NAMALWA (cell line): ENCODE measurements around the gene MRPL1.
"Not testable (repeated sequence)": the region's sequence is repeated elsewhere in the genome, so short reads cannot be mapped to it uniquely, and the experiment has no call there.

Source experiments
- DNase-seq: peaks from one replicate; pipeline ENCODE4 v3.0.0-alpha.2; 2015; ENCODE audit warnings: low spot score

MRPL1 gene

DNA sequence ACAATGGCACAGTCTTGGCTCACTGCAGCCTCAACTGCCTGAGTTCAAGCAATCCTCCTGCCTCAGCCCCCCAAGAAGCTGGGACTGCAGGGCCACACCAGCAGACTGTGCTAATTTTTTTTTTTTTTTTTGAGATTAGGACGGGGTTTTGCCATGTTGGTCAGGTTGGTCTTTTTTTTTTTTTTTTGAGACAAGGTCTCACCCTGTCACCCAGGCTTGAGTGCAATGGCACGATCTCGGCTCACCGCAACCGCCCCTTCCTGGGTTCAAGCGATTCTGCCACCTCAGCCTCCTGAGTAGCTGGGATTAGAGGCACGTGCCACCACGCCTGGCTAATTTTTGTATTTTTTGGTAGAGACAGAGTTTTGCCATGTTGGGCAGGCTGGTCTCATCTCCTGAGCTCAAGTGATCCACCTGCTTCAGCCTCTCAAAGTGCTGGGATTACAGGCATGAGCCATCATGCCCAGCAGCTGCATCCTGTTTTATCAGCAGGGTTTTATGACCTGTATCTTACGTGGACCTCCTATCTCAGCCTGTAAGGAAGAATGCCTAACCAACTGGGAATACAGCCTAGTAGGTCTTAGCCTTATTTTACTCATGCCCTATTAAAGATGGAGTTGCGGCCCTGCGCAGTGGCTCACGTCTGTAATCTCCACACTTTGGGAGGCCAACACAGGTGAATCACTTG lies 13.2 kb upstream of the MRPL1 start:
- no peak for DNase-seq

DNA sequence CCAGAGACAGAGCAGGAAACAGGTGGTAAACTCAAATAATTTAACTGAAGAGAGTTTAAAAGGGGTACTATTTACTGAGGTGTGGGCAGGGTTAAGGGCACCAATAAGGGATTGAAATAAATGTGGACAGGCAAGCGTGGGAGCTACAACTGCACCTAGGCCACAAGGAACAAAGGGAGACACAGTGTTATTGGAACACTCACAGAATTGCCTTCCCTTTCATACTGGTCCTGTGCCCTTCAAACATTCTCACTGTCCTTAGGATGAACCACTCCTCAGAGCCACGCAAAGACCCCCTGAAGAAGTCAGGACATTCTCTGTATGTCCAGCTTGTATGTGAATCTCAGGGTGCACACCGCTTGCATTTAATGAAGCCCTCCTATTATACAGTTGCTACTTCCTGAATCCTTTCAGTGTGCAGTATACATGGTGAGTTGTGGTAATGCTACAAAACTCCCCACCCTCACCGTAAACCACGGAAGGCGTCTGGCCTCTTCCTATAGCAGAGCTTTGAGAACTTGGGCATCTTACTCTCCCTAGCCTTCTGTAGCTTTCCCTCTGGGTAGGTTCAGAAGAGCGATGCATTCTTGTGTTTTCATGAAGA lies 9.6 kb upstream of the MRPL1 start:
- DNase-seq, result peak; percentile 62

DNA sequence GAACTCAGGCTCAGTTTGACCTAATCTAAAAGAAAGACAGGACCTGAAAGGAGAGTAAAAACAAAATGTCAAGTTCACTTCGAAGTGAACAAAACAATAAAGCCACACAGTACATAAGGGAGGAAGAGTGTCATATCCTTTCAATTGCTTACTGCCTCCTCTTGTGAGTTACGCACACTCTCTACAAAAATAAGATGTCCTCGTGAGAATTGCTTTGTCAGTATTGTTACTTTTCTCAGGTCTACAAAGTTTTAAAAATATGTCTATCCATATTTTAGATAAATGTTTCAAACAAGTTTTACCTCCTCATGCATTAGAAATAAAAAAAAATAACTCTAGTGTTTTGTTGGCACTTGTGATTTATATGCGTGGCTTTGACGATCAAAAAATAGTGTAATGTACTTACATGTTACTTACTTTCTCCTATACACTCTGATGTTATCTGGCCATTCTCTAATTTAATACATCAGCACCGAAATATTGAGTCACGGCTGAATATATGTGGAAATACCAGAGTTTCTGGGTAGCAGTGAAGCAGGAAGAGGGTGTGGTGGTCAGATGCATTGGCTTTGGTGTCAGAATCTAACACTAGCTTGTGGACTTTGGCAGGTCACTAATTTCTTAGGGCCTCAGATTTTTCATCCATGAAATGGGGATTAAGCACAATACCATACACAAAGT lies 8.1 kb upstream of the MRPL1 start:
- DNase-seq, result no peak

DNA sequence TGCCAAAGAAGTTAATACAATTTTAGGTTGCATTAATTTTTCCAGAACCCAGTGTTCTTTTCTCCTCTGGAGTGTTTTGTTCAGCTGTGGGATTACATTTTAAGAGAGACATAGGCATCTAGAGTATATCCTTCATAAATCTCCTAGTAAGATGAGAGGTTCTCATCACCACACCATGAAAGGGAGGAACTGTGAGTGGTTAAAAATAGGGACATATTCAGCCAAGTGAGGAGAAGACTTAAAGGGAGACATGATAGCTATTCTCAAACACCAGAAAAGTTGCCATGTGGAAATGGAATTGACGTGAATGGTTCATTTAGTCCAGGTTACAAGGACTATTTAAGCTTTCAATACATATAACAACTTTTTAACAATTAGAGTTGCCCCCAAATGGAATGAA lies 6.5 kb upstream of the MRPL1 start:
- no peak for DNase-seq

DNA sequence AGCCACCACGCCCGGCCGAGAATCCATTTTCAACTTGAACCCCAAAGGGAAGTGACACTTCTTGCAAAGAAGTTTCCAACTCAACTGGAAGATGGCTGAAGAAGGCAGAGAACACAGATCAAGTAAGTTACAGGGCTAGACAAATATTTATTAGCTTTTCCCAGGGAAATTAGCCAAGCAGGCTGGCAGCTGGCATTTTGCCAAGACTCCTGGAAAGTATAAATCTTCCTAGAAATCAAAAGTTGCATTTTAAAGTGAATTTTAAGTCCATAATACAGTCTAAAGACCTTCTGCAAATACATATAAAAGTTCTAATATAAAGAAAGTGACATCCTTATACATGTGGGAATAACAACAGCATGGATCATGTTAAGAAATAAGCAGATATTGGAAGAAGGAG lies 3.4 kb upstream of the MRPL1 start:
- no peak for DNase-seq

GRCh38 chr4:77861495-77861894 lies 1.1 kb upstream of the MRPL1 start:
- DNase-seq, result no peak

- DNase-seq, result not testable (repeated sequence)
These were observed 711 bp downstream of the MRPL1 start for GRCh38 chr4:77863341-77863740.

- DNase-seq, result no peak
These were observed 2.6 kb downstream of the MRPL1 start for GRCh38 chr4:77865259-77865658.

DNA sequence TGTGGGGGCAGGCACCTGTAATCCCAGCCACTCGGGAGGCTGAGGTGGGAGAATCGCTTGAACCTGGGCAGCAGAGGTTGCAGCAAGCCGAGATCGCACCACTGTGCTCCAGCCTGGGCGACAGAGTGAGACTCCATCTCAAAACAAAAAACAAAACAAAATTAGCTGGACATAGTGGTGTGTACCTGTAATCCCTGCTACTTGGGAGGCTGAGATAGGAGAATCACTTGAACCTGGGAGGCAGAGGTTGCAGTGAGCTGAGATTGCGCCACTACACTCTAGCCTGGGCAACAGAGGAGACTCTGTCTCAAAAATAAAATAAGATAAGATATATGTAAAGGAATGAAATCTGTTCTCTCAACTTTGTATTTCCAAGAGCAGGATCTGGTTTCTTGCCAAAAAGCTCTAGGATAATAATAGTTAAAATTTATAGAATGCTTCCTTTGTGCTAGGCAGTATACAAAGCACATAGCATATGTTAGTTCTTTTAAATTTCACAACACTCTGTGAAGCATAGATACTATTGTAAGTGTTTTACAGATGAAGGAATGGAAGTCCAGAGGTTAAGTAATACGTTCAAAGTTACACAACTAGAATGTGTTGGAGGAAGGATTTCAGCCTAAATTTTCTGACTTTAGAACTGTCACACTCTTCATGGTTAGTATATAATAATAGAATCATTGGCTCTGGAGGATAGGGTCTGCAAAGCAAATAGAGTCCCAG lies 10.3 kb downstream of the MRPL1 start:
- no peak for DNase-seq

GRCh38 chr4:77877167-77877566 lies 14.5 kb downstream of the MRPL1 start:
- no peak for DNase-seq

DNA sequence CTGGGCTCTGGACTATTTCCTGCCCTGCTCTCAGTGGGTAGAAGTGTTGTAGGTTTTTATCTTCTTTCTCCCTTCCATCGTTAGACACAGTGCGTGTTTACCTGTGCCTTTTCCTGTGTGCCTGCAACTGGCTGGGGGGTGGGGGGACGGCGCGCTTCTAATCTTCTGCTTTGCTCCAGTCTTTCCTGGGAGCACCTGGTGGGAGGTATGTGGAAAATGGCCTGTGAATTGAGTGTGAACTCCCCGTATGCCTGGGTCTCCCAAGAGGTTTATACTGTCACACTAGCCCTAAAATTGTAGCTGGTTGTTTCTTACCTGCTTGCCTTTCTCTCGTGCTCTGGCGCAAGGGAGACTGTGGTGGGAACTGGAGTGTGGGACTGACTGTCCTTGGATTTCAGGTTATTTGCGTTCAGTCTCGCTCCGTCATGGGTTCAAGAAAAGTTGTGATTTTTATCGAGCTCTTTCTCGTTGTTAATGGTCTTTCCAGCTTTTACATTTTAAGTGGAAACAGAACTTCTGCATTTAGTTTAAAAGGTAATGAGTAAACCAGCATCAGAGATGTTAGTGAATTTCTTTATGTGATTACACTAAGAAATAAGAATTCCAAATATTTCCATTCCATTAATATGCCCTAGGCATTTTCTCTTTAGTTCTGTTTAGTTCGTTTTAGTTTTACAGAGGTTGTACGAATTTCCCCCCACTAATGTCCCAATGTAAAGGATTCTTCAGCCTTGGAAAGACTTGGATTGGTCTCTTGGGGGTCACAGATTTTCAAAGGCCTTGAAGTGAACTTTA lies 15.3 kb downstream of the MRPL1 start:
- DNase-seq, result no peak

GRCh38 chr4:77880784-77881183 lies 18.2 kb downstream of the MRPL1 start:
- no peak for DNase-seq

- DNase-seq, result no peak
These were observed 19.0 kb downstream of the MRPL1 start for GRCh38 chr4:77881460-77882295.

GRCh38 chr4:77893451-77893850 lies 30.8 kb downstream of the MRPL1 start:
- DNase-seq, result peak; percentile 11

- no peak for DNase-seq
These were observed 37.0 kb downstream of the MRPL1 start for GRCh38 chr4:77899607-77900006.

GRCh38 chr4:77903186-77903585 lies 40.6 kb downstream of the MRPL1 start:
- no peak for DNase-seq

DNA sequence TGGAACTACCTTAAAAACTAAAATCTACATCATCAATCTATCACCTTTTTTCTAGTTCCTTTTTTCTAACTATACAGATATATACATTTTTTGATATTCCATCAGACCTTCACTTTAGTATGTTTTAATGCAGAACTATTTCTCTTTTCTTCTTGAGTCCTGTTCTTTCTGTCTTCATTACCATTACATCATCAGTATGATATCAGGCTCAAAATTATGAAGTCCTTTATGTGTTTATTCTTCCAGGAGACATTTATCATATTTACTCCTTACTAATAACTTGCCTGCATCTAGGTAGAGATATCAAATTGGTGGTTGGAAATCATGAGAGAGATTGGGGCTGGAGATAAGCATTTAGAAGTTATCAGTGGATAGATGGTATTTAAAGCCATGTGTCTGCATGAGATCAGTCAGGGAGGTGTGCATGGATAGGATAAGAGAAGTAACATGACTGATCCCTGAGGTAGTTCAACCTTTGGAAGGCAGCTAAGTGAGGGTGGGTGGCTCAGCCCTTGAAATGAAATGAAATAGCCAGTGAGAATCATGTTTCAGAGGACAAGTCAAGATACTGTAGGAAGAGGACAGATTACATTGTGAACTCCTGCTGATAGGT lies 43.1 kb downstream of the MRPL1 start:
- DNase-seq, result no peak

GRCh38 chr4:77910676-77911075 lies 48.0 kb downstream of the MRPL1 start:
- no peak for DNase-seq

DNA sequence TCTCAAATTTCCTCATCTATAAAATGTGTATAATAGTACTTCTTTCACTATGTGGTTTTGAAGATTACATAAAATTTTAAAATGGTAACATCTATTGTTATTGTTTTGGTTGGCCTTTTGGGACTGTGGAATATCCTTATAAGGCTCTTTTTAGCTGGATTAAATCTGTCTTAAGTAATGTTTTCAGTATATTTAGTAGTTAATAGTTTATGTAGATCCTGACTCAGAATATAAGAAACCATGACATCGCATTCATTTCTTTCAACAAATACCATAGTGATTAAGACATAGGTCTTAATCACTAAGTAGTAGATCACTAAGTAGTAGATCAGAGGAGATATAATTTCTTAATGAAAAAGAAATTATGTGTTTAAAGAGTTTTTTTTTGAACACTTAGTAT lies 48.5 kb downstream of the MRPL1 start:
- no peak for DNase-seq

GRCh38 chr4:77911842-77912450 lies 49.3 kb downstream of the MRPL1 start:
- no peak for DNase-seq
